Activated T-helper 2 cell treated with anti-CD3 and anti-CD28 coated beads, Interferon-gamma antibody, Interleukin-2, Interleukin-4, amounts not matched to agents 10 μg/mL and 5 μg/mL and 100 μg/mL, durations not matched to agents 14 hours and 24 hours and 36 hours (primary cell): ENCODE measurements around the gene OR51V1. TPM values are rescaled to one million over a fixed set of nuclear protein-coding genes. Genes with fewer than 3 reads are reported as not detected.
"Not testable (repeated sequence)": the region's sequence is repeated elsewhere in the genome, so short reads cannot be mapped to it uniquely, and the experiment has no call there.

Experiments used
- DNase-seq: peaks from one replicate; pipeline ENCODE4 v3.0.0; 2021; ENCODE audit warnings: low spot score
- H3K27ac Mint-ChIP-seq: one replicate; pipeline ENCODE4 v1.8.0; 2021; ENCODE audit warnings: mixed read lengths
- H3K27me3 Mint-ChIP-seq: one replicate; pipeline ENCODE4 v1.8.0; 2021; ENCODE audit warnings: low read depth, mixed read lengths
- H3K36me3 Mint-ChIP-seq: one replicate; pipeline ENCODE4 v1.8.0; 2021; ENCODE audit warnings: low read depth, mixed read lengths
- H3K4me1 Mint-ChIP-seq: one replicate; pipeline ENCODE4 v1.8.0; 2021; ENCODE audit warnings: low read depth, mixed read lengths
- H3K4me3 Mint-ChIP-seq: one replicate; pipeline ENCODE4 v1.8.0; 2021; ENCODE audit warnings: low read depth, mild to moderate bottlenecking, moderate library complexity, mixed read lengths
- H3K9me3 Mint-ChIP-seq: one replicate; pipeline ENCODE4 v1.8.0; 2021; ENCODE audit warnings: mixed read lengths
- intact Hi-C: fragments of 100-400 bp; cut with micrococcal nuclease; formaldehyde crosslinking; loops from one replicate; pipeline ENCODE4 v1.15.1; 2023
- total RNA-seq: library from RNA; stranded (reverse); gene quantifications from 2 replicates; pipeline ENCODE4 v1.2.3, GENCODE V29; 2022

Gene OR51V1
- total RNA-seq, 1 donor from 2014 or later: not detected

- Mint-ChIP-seq H3K4me1 (no peaks in the 10 kb centered on the region), H3K27me3 (no peaks in the 10 kb centered on the region), H3K36me3 (no peaks in the 10 kb centered on the region), H3K9me3 (peaks cover 2% of the 10 kb centered on the region), H3K4me3 (no peak overlapping the region), H3K27ac (no peak overlapping the region)
- DNase-seq: no peak
- intact Hi-C loops: no loop called here
Measured at GRCh38 chr11:5192738-5193137, 7.7 kb downstream of the OR51V1 start.

- intact Hi-C loops: no loop called here
- H3K27me3 Mint-ChIP-seq: no peaks in the 10 kb centered on the region
- no peaks in the 10 kb centered on the region for H3K36me3 Mint-ChIP-seq
- H3K4me1 Mint-ChIP-seq: no peaks in the 10 kb centered on the region
- H3K9me3 Mint-ChIP-seq: no peaks in the 10 kb centered on the region
- H3K4me3 Mint-ChIP-seq: no peak overlapping the region
- no peak for DNase-seq
- H3K27ac Mint-ChIP-seq: no peak overlapping the region
Measured at GRCh38 chr11:5188201-5188600, 12.3 kb downstream of the OR51V1 start.

GRCh38 chr11:5178046-5178837 is 22.2 kb downstream of the OR51V1 start:
- Mint-ChIP-seq H3K27ac (no peak overlapping the region), H3K4me3 (no peak overlapping the region), H3K9me3 (no peaks in the 10 kb centered on the region), H3K27me3 (no peaks in the 10 kb centered on the region), H3K36me3 (no peaks in the 10 kb centered on the region), H3K4me1 (no peaks in the 10 kb centered on the region)
- DNase-seq: no peak
- intact Hi-C loops: no loop called here

GRCh38 chr11:5174934-5175333 is 25.5 kb downstream of the OR51V1 start:
- no peak overlapping the region for H3K27ac Mint-ChIP-seq
- H3K36me3 Mint-ChIP-seq: no peaks in the 10 kb centered on the region
- no peaks in the 10 kb centered on the region for H3K9me3 Mint-ChIP-seq
- no peaks in the 10 kb centered on the region for H3K4me1 Mint-ChIP-seq
- intact Hi-C loops: no loop called here
- no peaks in the 10 kb centered on the region for H3K27me3 Mint-ChIP-seq
- no peak overlapping the region for H3K4me3 Mint-ChIP-seq
- DNase-seq: no peak

GRCh38 chr11:5171856-5172255 is 28.6 kb downstream of the OR51V1 start:
- intact Hi-C loops: no loop called here
- H3K4me3 Mint-ChIP-seq: no peak overlapping the region
- no peaks in the 10 kb centered on the region for H3K4me1 Mint-ChIP-seq
- H3K9me3 Mint-ChIP-seq: no peaks in the 10 kb centered on the region
- no peaks in the 10 kb centered on the region for H3K36me3 Mint-ChIP-seq
- no peaks in the 10 kb centered on the region for H3K27me3 Mint-ChIP-seq
- H3K27ac Mint-ChIP-seq: no peak overlapping the region
- no peak for DNase-seq

GRCh38 chr11:5165898-5166297 is 34.6 kb downstream of the OR51V1 start:
- intact Hi-C loops, H3K9me3 Mint-ChIP-seq, H3K4me3 Mint-ChIP-seq, H3K4me1 Mint-ChIP-seq, H3K27me3 Mint-ChIP-seq, DNase-seq, H3K36me3 Mint-ChIP-seq, H3K27ac Mint-ChIP-seq: not testable (repeated sequence)

GRCh38 chr11:5164807-5165206 is 35.7 kb downstream of the OR51V1 start:
- H3K36me3 Mint-ChIP-seq, H3K27me3 Mint-ChIP-seq, H3K27ac Mint-ChIP-seq, intact Hi-C loops, H3K9me3 Mint-ChIP-seq, H3K4me1 Mint-ChIP-seq, H3K4me3 Mint-ChIP-seq, DNase-seq: not testable (repeated sequence)

- H3K4me1 Mint-ChIP-seq, H3K36me3 Mint-ChIP-seq, intact Hi-C loops, DNase-seq, H3K27me3 Mint-ChIP-seq, H3K4me3 Mint-ChIP-seq, H3K9me3 Mint-ChIP-seq, H3K27ac Mint-ChIP-seq: not testable (repeated sequence)
Measured at GRCh38 chr11:5161045-5161444, 39.4 kb downstream of the OR51V1 start.

- H3K36me3 Mint-ChIP-seq, H3K4me1 Mint-ChIP-seq, H3K27me3 Mint-ChIP-seq, DNase-seq, H3K27ac Mint-ChIP-seq, H3K9me3 Mint-ChIP-seq, intact Hi-C loops, H3K4me3 Mint-ChIP-seq: not testable (repeated sequence)
Measured at GRCh38 chr11:5160217-5160616, 40.3 kb downstream of the OR51V1 start.

- intact Hi-C loops: no loop called here
- Mint-ChIP-seq H3K36me3 (no peaks in the 10 kb centered on the region), H3K27ac (no peak overlapping the region), H3K4me3 (no peak overlapping the region), H3K4me1 (no peaks in the 10 kb centered on the region), H3K27me3 (no peaks in the 10 kb centered on the region), H3K9me3 (no peaks in the 10 kb centered on the region)
- no peak for DNase-seq
Measured at GRCh38 chr11:5159806-5160205, 40.7 kb downstream of the OR51V1 start.

- H3K4me3 Mint-ChIP-seq: no peak within 1 kb of the TSS
- H3K4me1 Mint-ChIP-seq: no peaks in the 10 kb centered on the region
- no peaks in the 10 kb centered on the region for H3K27me3 Mint-ChIP-seq
- no peak for DNase-seq
- H3K9me3 Mint-ChIP-seq: no peaks in the 10 kb centered on the region
- intact Hi-C loops: no loop called here
- no peaks in the 10 kb centered on the region for H3K36me3 Mint-ChIP-seq
- H3K27ac Mint-ChIP-seq: no peak within 1 kb of the TSS
Measured at GRCh38 chr11:5154657-5155056, 45.8 kb downstream of the OR51V1 start, which contains the start of gene OR52A1. TSS of gene OR52A1 (minus strand) at chr11:5154757. CDS start at chr11:5152369, 2,388 bp downstream.

GRCh38 chr11:5153574-5154431 is 46.7 kb downstream of the OR51V1 start:
- intact Hi-C loops: no loop called here
- no peaks in the 10 kb centered on the region for H3K27me3 Mint-ChIP-seq

GRCh38 chr11:5151713-5152153 is 48.7 kb downstream of the OR51V1 start:
- no peaks in the 10 kb centered on the region for H3K36me3 Mint-ChIP-seq
- H3K4me1 Mint-ChIP-seq: no peaks in the 10 kb centered on the region

More at GRCh38 chr11:5153574-5154431, 46.7 kb downstream of the OR51V1 start:
- Mint-ChIP-seq H3K9me3 (no peaks in the 10 kb centered on the region), H3K4me1 (no peaks in the 10 kb centered on the region), H3K36me3 (no peaks in the 10 kb centered on the region), H3K4me3 (no peak overlapping the region), H3K27ac (no peak overlapping the region)
- DNase-seq: no peak

More at GRCh38 chr11:5151713-5152153, 48.7 kb downstream of the OR51V1 start:
- Mint-ChIP-seq H3K4me3 (no peak overlapping the region), H3K27ac (no peak overlapping the region), H3K9me3 (no peaks in the 10 kb centered on the region), H3K27me3 (no peaks in the 10 kb centered on the region)
- intact Hi-C loops: no loop called here
- DNase-seq: no peak
